Esophagus muscularis mucosa (tissue), 3 donors: Measurements from ENCODE around the gene PDE1C.

Experiments
- CTCF ChIP-seq, 3 experiments: fragments of 200-600 bp in 2 of 3; fragments of 450-650 bp in 1 of 3; sonication (generic) in 2 of 3; IDR thresholded peaks; one replicate each; pipeline ENCODE4 v1.5.1; 2017 to 2019; ENCODE audit warnings: antibody characterized with exemption in 3 of 3, mild to moderate bottlenecking in 2 of 3, moderate library complexity in 1 of 3
- POLR2A ChIP-seq: fragments of 450-650 bp; IDR thresholded peaks from one replicate; pipeline ENCODE4 v1.6.1; 2017; ENCODE audit warnings: antibody characterized with exemption, moderate library complexity, mild to moderate bottlenecking, low read depth

- TF ChIP-seq POLR2A: no peak
- no peak for TF ChIP-seq CTCF (IDR thresholded peaks at IDR 0.05)
Measured at GRCh38 chr7:32094516-32094915, 24.3 kb upstream of the PDE1C start.
